Neutrophil (primary cell): ENCODE data around the gene PIEZO2.

Experiments used
- H3K27ac ChIP-seq: fragments of 200-600 bp; sonication (generic); 2 replicates; pipeline ENCODE4 v1.5.1; 2016; ENCODE audit warnings: mild to moderate bottlenecking, moderate library complexity
- H3K27me3 ChIP-seq: fragments of 200-600 bp; sonication (generic); 2 replicates; pipeline ENCODE4 v1.6.0; 2016; ENCODE audit warnings: mild to moderate bottlenecking
- H3K36me3 ChIP-seq: fragments of 200-600 bp; sonication (generic); 2 replicates; pipeline ENCODE4 v1.5.1; 2017
- H3K4me1 ChIP-seq, 2 experiments: fragments of 200-600 bp in 1 of 2; sonication (generic) in 1 of 2; 1 replicate in 1 of 2; 2 replicates in 1 of 2; pipeline versions ENCODE4 v1.5.1 to v1.6.1; 2013 to 2016; ENCODE audit warnings: low read depth in 1 of 2, low read length in 1 of 2, mild to moderate bottlenecking in 1 of 2, moderate library complexity in 1 of 2; ENCODE audit not compliant: control insufficient read depth in 1 of 2, insufficient read depth in 1 of 2
- H3K4me3 ChIP-seq, 2 experiments: fragments of 200-600 bp in 1 of 2; sonication (generic) in 1 of 2; 1 replicate in 1 of 2; 2 replicates in 1 of 2; pipeline ENCODE4 v1.5.1; 2013 to 2016; ENCODE audit warnings: low read depth in 1 of 2, low read length in 1 of 2, mild to moderate bottlenecking in 1 of 2, moderate library complexity in 1 of 2
- H3K9me3 ChIP-seq: fragments of 200-600 bp; sonication (generic); 2 replicates; pipeline ENCODE4 v1.5.1; 2016
- TF ChIP-seq, protein P1 (sequence below): fragments of 200-600 bp; sonication (generic); IDR thresholded peaks from 2 replicates; pipeline ENCODE4 v1.5.1; 2016; ENCODE audit warnings: antibody characterized with exemption

Gene PIEZO2

DNA sequence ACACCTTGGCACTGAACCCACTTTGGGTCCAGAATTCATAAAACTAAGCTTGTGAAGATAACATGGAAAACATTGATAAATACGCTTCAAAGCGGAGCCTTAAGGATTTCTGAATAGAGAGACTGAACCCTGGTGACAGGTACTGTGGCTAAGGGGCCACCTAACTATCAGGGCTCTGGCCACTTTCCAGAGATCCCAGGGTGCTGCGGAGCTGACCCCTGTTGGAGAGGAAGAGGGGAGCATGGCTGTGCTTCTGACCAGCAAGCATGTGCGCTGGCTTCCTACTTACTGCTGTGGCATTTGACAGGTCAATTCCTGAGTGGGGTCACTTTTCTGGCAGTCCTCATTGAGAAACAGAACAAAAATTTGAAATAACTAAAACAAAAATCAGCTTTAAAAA, 395.2 kb downstream of the PIEZO2 start:
- Histone ChIP-seq H3K27me3 (peaks cover 10% of the 10 kb centered on the region), H3K4me1 (no peaks in the 10 kb centered on the region), H3K27ac (no peak overlapping the region), H3K9me3 (no peaks in the 10 kb centered on the region), H3K4me3 (no peak overlapping the region), H3K36me3 (no peaks in the 10 kb centered on the region)
- TF ChIP-seq, protein P1, sequence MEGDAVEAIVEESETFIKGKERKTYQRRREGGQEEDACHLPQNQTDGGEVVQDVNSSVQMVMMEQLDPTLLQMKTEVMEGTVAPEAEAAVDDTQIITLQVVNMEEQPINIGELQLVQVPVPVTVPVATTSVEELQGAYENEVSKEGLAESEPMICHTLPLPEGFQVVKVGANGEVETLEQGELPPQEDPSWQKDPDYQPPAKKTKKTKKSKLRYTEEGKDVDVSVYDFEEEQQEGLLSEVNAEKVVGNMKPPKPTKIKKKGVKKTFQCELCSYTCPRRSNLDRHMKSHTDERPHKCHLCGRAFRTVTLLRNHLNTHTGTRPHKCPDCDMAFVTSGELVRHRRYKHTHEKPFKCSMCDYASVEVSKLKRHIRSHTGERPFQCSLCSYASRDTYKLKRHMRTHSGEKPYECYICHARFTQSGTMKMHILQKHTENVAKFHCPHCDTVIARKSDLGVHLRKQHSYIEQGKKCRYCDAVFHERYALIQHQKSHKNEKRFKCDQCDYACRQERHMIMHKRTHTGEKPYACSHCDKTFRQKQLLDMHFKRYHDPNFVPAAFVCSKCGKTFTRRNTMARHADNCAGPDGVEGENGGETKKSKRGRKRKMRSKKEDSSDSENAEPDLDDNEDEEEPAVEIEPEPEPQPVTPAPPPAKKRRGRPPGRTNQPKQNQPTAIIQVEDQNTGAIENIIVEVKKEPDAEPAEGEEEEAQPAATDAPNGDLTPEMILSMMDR: no peak

DNA sequence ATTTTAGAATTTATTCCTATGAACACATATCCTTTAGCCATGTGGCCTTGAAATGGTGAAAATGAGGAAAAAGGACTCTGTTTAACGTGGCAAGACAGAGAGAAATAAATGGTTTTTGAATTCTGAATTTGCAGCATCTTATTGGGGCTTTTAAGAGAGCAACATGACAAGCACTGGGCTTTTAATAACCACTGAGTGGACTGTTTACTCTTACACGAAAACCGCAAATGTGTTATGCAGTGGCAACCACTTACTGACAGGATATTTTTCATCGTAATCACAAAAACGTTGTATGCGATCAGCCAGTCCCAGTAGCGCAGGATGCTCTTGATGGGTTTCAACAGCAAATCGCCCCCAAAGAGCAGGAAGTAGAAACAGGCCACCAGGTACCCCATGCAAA, 397.0 kb downstream of the PIEZO2 start:
- no peaks in the 10 kb centered on the region for H3K36me3 ChIP-seq
- peaks cover 10% of the 10 kb centered on the region for H3K27me3 ChIP-seq
- H3K4me1 ChIP-seq: no peaks in the 10 kb centered on the region
- TF ChIP-seq, protein P1: no peak
- no peaks in the 10 kb centered on the region for H3K9me3 ChIP-seq
- H3K4me3 ChIP-seq: no peak overlapping the region
- H3K27ac ChIP-seq: no peak overlapping the region

DNA sequence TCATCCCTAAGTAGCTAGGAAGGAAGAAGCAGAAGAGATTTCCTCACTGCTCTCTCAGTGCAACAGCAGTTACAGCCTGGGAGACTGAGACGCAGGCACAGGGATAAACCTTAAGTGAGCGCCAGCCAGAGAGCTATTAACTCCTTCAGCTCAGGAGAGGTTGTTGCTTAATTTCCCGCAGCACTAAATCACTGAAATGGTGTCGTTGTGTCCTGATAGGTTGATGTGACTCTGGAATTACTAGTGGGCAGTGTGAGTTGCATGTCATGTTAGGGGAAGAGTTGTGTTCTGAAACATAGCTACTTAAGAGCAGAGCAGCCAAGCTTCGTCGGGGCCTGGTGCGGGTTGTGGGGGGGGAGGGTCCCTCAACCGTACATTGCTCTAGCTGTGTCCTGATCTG, 397.7 kb downstream of the PIEZO2 start:
- H3K27me3 ChIP-seq: peaks cover 10% of the 10 kb centered on the region
- H3K27ac ChIP-seq: no peak overlapping the region
- no peaks in the 10 kb centered on the region for H3K9me3 ChIP-seq
- H3K36me3 ChIP-seq: no peaks in the 10 kb centered on the region
- TF ChIP-seq, protein P1: no peak
- no peaks in the 10 kb centered on the region for H3K4me1 ChIP-seq
- H3K4me3 ChIP-seq: no peak overlapping the region

DNA sequence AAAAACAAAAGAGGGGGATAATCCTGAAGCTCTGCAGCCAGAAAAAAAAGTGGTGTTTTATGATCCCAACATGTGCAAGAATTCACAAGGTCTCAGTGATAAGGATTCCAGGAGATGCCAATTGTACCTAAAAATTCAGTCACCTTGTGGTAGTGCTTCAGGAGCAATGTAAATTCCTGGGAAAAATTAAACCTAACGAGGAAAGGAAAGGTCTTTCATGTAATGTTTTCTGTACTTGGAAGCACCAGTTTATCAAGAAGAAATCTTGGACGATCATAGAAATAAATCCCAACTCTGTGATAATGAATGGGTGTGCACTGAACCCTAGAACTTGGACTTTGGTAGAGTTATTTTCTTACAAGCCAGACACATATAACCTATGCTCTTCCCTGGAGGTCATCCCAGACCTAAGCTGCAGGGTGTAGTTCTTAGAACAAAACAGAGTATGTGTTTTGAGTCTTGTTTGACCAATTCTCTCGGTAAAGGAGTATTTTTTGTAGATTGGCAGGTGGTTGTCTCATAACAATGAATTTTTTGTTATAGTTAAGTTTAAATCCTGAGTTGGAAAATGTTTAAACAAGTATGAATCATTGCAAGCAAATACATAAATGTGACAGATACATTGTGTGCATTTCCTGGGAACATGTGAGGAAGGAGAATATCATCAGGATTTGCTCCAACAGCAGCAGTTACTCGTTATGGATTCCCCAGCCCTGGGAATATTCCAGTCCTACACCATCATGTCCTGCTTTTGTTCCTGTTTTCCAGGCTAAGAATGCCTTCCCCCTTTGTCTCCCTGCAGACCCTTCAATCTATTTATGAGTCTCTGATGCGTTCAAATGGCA, 399.0 kb downstream of the PIEZO2 start:
- no peak overlapping the region for H3K27ac ChIP-seq
- peaks cover under 1% of the 10 kb centered on the region for H3K27me3 ChIP-seq
- TF ChIP-seq, protein P1: no peak
- no peak overlapping the region for H3K4me3 ChIP-seq
- H3K9me3 ChIP-seq: no peaks in the 10 kb centered on the region
- no peaks in the 10 kb centered on the region for H3K4me1 ChIP-seq
- H3K36me3 ChIP-seq: no peaks in the 10 kb centered on the region

DNA sequence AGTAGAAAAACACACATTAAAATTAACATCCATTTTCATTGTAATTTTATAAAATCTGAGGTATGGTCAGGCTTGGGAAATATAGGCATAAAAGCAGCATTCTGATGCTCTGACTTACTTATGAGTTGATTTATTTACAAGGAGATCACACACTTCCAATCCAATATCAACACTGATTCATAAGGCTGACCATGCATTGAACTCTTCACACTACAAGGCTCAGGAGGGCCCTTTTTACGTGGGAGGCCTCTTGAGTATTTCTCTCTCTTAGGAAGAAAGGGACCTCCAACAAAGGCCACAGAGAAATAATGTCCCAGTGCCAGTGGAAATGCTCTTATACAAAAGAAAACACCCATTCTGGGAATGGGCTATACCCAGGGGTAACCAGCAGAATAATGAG, 400.7 kb downstream of the PIEZO2 start:
- TF ChIP-seq, protein P1: no peak
- Histone ChIP-seq H3K36me3 (no peaks in the 10 kb centered on the region), H3K27ac (no peak overlapping the region), H3K4me1 (peaks cover 0 to 5% of the 10 kb centered on the region in 2 experiments), H3K4me3 (no peak overlapping the region), H3K9me3 (no peaks in the 10 kb centered on the region), H3K27me3 (no peaks in the 10 kb centered on the region)
